Measurements from ENCODE around the gene SYT8. TPM values are rescaled to one million over a fixed set of nuclear protein-coding genes. Genes with fewer than 3 reads are reported as not detected.

The SYT8 gene
- total RNA-seq, 1 experiment from 2014 or later: 308 TPM

DNA sequence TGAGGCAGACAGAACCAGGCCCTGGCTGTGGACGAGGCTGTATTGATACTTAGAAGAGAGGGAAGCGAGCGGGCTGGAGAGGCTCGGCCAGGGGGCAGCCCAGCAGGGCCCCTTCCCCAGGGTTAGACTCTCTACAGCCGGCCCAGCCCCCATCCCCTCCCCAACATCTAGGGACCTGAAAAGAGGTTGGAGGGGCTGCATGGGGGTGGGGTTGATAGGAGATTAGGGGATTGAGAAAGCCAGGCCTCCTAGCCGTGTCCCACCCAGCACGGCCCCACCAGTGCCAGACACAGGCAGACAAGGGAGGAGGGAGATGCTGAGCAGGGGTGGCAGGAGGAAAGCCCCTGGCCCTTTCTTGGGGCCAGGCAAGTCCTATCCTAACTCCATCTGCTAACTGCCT lies 23.8 kb downstream of the SYT8 start:
- no TSS peak for BruUV-seq (replicated peaks)
- no peak overlapping the region for H3K27ac Mint-ChIP-seq (ENCODE audit: low read depth, unreplicated experiment)
- peaks cover 12% of the 10 kb centered on the region for H3K4me1 Mint-ChIP-seq (ENCODE audit: insufficient read depth, unreplicated experiment)
- ChIA-PET POLR2A (no interaction called here), CTCF (interaction anchor here (0.5 to 1.0 kb wide), 3 partner anchors 81 to 206 kb away, joined by 3 read pairs; no protein-coding TSS in a partner anchor)
- DNase-seq (ENCODE audit: unreplicated experiment): no peak
- no peaks in the 10 kb centered on the region for H3K27me3 Mint-ChIP-seq (ENCODE audit: insufficient read depth, unreplicated experiment)
- H3K9me3 Mint-ChIP-seq (ENCODE audit: unreplicated experiment): no peaks in the 10 kb centered on the region
- no peak overlapping the region for H3K4me3 Mint-ChIP-seq (ENCODE audit: unreplicated experiment)
- intact Hi-C loops (cut with micrococcal nuclease): no loop called here
- TF ChIP-seq, protein P1, sequence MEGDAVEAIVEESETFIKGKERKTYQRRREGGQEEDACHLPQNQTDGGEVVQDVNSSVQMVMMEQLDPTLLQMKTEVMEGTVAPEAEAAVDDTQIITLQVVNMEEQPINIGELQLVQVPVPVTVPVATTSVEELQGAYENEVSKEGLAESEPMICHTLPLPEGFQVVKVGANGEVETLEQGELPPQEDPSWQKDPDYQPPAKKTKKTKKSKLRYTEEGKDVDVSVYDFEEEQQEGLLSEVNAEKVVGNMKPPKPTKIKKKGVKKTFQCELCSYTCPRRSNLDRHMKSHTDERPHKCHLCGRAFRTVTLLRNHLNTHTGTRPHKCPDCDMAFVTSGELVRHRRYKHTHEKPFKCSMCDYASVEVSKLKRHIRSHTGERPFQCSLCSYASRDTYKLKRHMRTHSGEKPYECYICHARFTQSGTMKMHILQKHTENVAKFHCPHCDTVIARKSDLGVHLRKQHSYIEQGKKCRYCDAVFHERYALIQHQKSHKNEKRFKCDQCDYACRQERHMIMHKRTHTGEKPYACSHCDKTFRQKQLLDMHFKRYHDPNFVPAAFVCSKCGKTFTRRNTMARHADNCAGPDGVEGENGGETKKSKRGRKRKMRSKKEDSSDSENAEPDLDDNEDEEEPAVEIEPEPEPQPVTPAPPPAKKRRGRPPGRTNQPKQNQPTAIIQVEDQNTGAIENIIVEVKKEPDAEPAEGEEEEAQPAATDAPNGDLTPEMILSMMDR (IDR thresholded peaks at IDR 0.05; ENCODE audit: unreplicated experiment): no peak
- no peaks in the 10 kb centered on the region for H3K36me3 Mint-ChIP-seq (ENCODE audit: insufficient read depth, unreplicated experiment)

DNA sequence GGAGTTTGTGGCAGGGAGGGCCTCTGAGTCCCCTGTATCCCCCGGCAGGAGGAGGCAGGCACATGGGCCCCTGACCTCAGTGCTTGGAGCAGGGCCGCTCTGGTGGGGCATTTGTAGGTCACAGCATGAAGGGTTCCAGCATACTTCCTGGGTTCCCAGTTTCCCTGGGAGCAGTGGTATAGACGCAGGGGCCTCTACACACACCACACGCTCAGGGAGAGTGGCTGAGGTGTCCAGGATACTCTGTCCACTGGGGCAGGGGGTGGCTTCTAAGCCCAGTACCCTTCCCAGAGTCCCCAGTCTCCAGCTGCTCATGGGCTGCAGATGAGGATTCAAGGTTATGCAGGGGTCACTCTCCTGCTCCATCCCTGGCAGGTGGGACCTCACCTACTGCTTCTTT lies 24.2 kb downstream of the SYT8 start:
- Mint-ChIP-seq H3K4me1 (ENCODE audit: insufficient read depth, unreplicated experiment) (peaks cover 17% of the 10 kb centered on the region), H3K36me3 (ENCODE audit: insufficient read depth, unreplicated experiment) (no peaks in the 10 kb centered on the region), H3K27me3 (ENCODE audit: insufficient read depth, unreplicated experiment) (no peaks in the 10 kb centered on the region), H3K9me3 (ENCODE audit: unreplicated experiment) (no peaks in the 10 kb centered on the region), H3K4me3 (ENCODE audit: unreplicated experiment) (no peak overlapping the region), H3K27ac (ENCODE audit: low read depth, unreplicated experiment) (no peak overlapping the region)
- CTCF ChIA-PET: interaction anchor here (0.6 kb wide), 1 partner anchor 97 kb away, joined by 3 read pairs; no protein-coding TSS in a partner anchor
- POLR2A ChIA-PET: interaction anchor here (0.7 kb wide), 1 partner anchor 38 kb away, joined by 3 read pairs; no protein-coding TSS in a partner anchor
- intact Hi-C loops (cut with micrococcal nuclease): no loop called here
- no peak for DNase-seq (ENCODE audit: unreplicated experiment)
- no TSS peak for BruUV-seq (replicated peaks)
- TF ChIP-seq, protein P1 (IDR thresholded peaks at IDR 0.05; ENCODE audit: unreplicated experiment): no peak

DNA sequence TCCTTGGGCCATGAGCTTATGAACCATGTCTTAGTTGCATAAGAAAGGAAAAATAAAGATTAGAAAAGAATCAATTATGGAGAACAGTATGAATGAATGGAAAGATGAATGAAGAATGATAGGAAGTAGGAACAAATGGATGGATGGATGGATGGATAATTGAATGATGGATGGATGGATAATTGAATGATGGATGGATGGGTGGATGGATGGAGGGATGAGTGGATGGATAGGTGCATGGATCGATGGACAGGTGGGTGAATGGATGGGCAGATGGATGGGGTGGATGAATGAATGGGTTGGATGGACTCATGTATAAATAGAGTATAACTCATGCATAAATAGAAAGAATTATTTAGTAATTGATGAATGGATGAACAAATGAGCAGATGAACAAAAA lies 25.3 kb downstream of the SYT8 start:
- H3K27ac Mint-ChIP-seq (ENCODE audit: low read depth, unreplicated experiment): no peak overlapping the region
- no peak overlapping the region for H3K4me3 Mint-ChIP-seq (ENCODE audit: unreplicated experiment)
- ChIA-PET POLR2A (interaction anchor here (1.0 kb wide), 1 partner anchor 166 kb away, joined by 4 read pairs; no protein-coding TSS in a partner anchor), CTCF (interaction anchor here (0.6 to 1.4 kb wide), 4 partner anchors 15 to 208 kb away, joined by 3 to 6 read pairs (median 3); no protein-coding TSS in a partner anchor)
- no TSS peak for BruUV-seq (replicated peaks)
- intact Hi-C loops (cut with micrococcal nuclease): no loop called here
- no peaks in the 10 kb centered on the region for H3K9me3 Mint-ChIP-seq (ENCODE audit: unreplicated experiment)
- TF ChIP-seq, protein P1 (IDR thresholded peaks at IDR 0.05; ENCODE audit: unreplicated experiment): no peak
- no peaks in the 10 kb centered on the region for H3K36me3 Mint-ChIP-seq (ENCODE audit: insufficient read depth, unreplicated experiment)
- peaks cover 27% of the 10 kb centered on the region for H3K4me1 Mint-ChIP-seq (ENCODE audit: insufficient read depth, unreplicated experiment)
- no peaks in the 10 kb centered on the region for H3K27me3 Mint-ChIP-seq (ENCODE audit: insufficient read depth, unreplicated experiment)
- no peak for DNase-seq (ENCODE audit: unreplicated experiment)

DNA sequence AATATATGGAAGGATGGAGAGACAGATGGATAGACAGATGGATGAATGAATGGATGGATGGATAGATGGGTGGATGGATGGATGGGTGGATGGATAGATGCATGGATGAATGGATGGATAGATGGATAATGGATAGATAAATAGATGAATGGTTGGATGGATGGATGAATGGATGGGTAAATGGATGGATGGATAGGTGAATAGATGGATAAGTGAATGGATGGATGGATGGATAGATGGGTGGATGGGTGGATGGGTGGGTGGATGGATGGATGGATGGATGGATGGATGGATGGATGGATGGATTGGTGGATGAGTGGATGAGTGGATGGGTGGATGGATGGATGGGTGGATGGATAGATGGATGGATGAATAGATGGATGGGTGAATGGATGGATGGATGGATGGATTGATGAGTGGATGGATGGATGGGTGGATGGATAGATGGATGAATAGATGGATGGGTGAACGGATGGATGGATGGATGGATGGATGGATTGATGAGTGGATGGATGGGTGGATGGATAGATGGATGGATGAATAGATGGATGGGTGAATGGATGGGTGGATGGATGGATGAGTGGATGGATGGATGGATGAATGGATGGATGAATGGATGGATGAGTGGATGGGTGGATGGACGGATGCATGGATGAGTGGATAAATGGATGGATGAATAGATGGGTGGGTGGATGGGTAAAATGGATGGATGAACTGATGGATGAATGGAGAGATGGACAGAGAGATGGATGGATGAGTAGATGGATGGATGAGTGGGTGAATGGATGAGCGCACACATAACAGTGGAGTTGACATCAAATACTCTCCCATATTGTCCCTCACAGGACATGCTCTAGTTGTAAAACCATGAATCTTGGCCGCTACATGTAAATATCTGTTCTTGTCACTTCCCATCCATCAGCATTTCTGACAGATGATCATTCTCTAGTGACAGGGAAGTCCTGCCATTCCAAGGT lies 26.9 kb downstream of the SYT8 start:
- Mint-ChIP-seq H3K9me3 (ENCODE audit: unreplicated experiment) (no peaks in the 10 kb centered on the region), H3K4me3 (ENCODE audit: unreplicated experiment) (no peak overlapping the region), H3K4me1 (ENCODE audit: insufficient read depth, unreplicated experiment) (peaks cover 27% of the 10 kb centered on the region), H3K27ac (ENCODE audit: low read depth, unreplicated experiment) (no peak overlapping the region), H3K27me3 (ENCODE audit: insufficient read depth, unreplicated experiment) (no peaks in the 10 kb centered on the region), H3K36me3 (ENCODE audit: insufficient read depth, unreplicated experiment) (no peaks in the 10 kb centered on the region)
- ChIA-PET CTCF (interaction anchor here (0.7 to 1.5 kb wide), 5 partner anchors 15 to 168 kb away, joined by 3 to 5 read pairs (median 3); no protein-coding TSS in a partner anchor), POLR2A (interaction anchor here (0.9 to 1.7 kb wide), 4 partner anchors 18 to 168 kb away, joined by 3 to 8 read pairs (median 4); no protein-coding TSS in a partner anchor)
- DNase-seq (ENCODE audit: unreplicated experiment): no peak
- BruUV-seq (replicated peaks): no TSS peak
- TF ChIP-seq, protein P1 (IDR thresholded peaks at IDR 0.05; ENCODE audit: unreplicated experiment): no peak
- intact Hi-C loops (cut with micrococcal nuclease): no loop called here

Data from MCF 10A (cell line).